SU-DHL-6 (cell line): ENCODE results near the gene CNTRL.
"Not testable (repeated sequence)": the region's sequence is repeated elsewhere in the genome, so short reads cannot be mapped to it uniquely, and the experiment has no call there.

ENCODE experiments used
- H2AFZ ChIP-seq: fragments of 200-600 bp; sonication (generic); 2 replicates; pipeline ENCODE4 v1.6.1; 2014; ENCODE audit warnings: low read depth, mild to moderate bottlenecking, moderate library complexity, mixed read lengths, antibody characterized with exemption, low read length; ENCODE audit not compliant: severe bottlenecking
- H3F3A ChIP-seq: fragments of 200-600 bp; shearing (Covaris generic); 2 replicates; pipeline ENCODE4 v1.6.0; 2016; ENCODE audit warnings: antibody characterized with exemption, mild to moderate bottlenecking; ENCODE audit not compliant: insufficient read depth
- H3K27ac ChIP-seq: fragments of 200-600 bp; sonication (generic); 2 replicates; pipeline ENCODE4 v1.5.1; 2016; ENCODE audit warnings: low read depth, mild to moderate bottlenecking, low read length, moderate library complexity, mixed read lengths
- H3K27me3 ChIP-seq: fragments of 200-600 bp; sonication (generic), shearing (Covaris generic); 2 replicates; pipeline ENCODE4 v1.6.0; 2014; ENCODE audit warnings: mild to moderate bottlenecking, low read length
- H3K36me3 ChIP-seq: fragments of 200-600 bp; sonication (generic); 2 replicates; pipeline ENCODE4 v1.6.1; 2014; ENCODE audit warnings: mild to moderate bottlenecking, low read length, mixed read lengths
- H3K4me2 ChIP-seq: fragments of 300-600, 200-600 bp; shearing (Covaris generic), sonication (generic); 2 replicates; pipeline ENCODE4 v1.6.0; 2014; ENCODE audit warnings: low read length, low read depth, mild to moderate bottlenecking; ENCODE audit not compliant: poor library complexity, severe bottlenecking
- H3K4me3 ChIP-seq: fragments of 200-600 bp; sonication (generic); 2 replicates; pipeline ENCODE4 v1.5.1; 2014; ENCODE audit warnings: antibody characterized with exemption, low read length, mild to moderate bottlenecking, mixed read lengths; ENCODE audit not compliant: insufficient read depth, poor library complexity, severe bottlenecking
- H3K79me2 ChIP-seq: fragments of 200-600 bp; sonication (generic); 2 replicates; pipeline ENCODE4 v1.6.1; 2014; ENCODE audit warnings: mild to moderate bottlenecking, low read length, moderate library complexity; ENCODE audit not compliant: insufficient read depth
- H3K9ac ChIP-seq: fragments of 200-600 bp; sonication (generic); 2 replicates; pipeline ENCODE4 v1.7.0; 2014; ENCODE audit warnings: mild to moderate bottlenecking, low read length
- H3K9me2 ChIP-seq: fragments of 200-600 bp; sonication (generic); replicated peaks from 2 replicates; pipeline ENCODE4 v1.6.1; 2014; ENCODE audit warnings: low read length; ENCODE audit not compliant: insufficient read depth
- H3K9me3 ChIP-seq: fragments of 200-600 bp; sonication (generic); 2 replicates; pipeline ENCODE4 v1.6.1; 2014; ENCODE audit warnings: low read length, mixed read lengths; ENCODE audit not compliant: insufficient read depth
- H4K20me1 ChIP-seq: fragments of 200-600 bp; sonication (generic); 2 replicates; pipeline ENCODE4 v1.6.1; 2014; ENCODE audit warnings: low read depth, mild to moderate bottlenecking, antibody characterized with exemption, low read length, moderate library complexity, mixed read lengths
- CTCF ChIP-seq: fragments of 200-600 bp; sonication (generic); IDR thresholded peaks from one replicate; pipeline ENCODE4 v1.5.1; 2017; ENCODE audit warnings: antibody characterized with exemption, mild to moderate bottlenecking, low read length, moderate library complexity; ENCODE audit not compliant: insufficient read depth, poor library complexity, severe bottlenecking
- EZH2phosphoT487 ChIP-seq: fragments of 200-600 bp; sonication (generic), shearing (Covaris generic); conservative IDR thresholded peaks from 2 replicates; pipeline ENCODE4 v1.6.1; 2018; ENCODE audit warnings: mild to moderate bottlenecking, antibody characterized with exemption, low read length, moderate library complexity, mixed read lengths

CNTRL gene

DNA sequence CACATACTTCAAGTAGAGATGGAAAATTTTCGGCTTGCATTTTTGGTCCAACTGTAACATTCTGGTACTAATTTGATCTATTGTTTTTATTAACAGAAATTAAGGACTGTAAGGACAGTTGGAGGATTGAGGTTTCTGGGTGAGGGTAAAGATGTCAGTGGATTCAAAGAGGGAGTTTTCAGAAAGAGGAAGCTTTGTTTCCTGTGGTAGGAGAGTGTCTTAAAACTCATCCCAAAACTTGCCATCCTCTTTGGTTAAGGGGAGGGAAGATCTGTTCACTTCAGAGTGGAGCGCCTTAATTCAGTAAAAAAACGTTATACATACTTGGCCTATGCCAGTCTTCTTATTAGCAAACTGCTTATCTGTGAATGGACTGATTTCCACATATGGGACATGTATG, 13.8 kb downstream of the CNTRL start:
- peaks cover 47% of the 10 kb centered on the region for H3K79me2 ChIP-seq
- TF ChIP-seq CTCF = no peak
- no peak for TF ChIP-seq EZH2phosphoT487
- H4K20me1 ChIP-seq = peaks cover 9% of the 10 kb centered on the region
- H3K27ac ChIP-seq = no peak overlapping the region
- H2AFZ ChIP-seq = no peak overlapping the region
- no peaks in the 10 kb centered on the region for H3K9me3 ChIP-seq
- peaks cover 65% of the 10 kb centered on the region for H3K36me3 ChIP-seq
- H3K27me3 ChIP-seq = no peaks in the 10 kb centered on the region
- H3F3A ChIP-seq = peaks cover 11% of the 10 kb centered on the region
- no peaks in the 10 kb centered on the region for H3K9me2 ChIP-seq
- no peak overlapping the region for H3K9ac ChIP-seq
- H3K4me3 ChIP-seq = no peak overlapping the region
- no peak overlapping the region for H3K4me2 ChIP-seq

DNA sequence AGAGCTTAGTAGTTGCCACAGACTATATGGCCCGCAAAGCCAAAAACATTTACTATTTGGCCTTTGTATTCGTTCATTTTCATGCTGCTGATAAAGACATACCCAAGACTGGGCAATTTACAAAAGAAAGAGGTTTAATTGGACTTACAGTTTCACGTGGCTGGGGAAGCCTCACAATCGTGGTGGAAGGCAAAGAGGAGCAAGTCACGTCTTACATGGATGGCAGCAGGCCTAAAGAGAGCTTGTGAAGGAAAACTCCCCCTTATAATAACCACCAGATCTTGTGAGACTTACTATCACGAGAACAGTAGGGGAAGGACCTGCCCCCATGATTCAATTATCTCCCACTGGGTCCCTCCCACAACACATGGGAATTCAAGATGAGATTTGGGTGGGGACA, 16.0 kb downstream of the CNTRL start:
- H3K27me3 ChIP-seq, H4K20me1 ChIP-seq, H3K4me2 ChIP-seq, H2AFZ ChIP-seq, H3K9me3 ChIP-seq, H3K9ac ChIP-seq, H3K4me3 ChIP-seq, H3K9me2 ChIP-seq, H3K27ac ChIP-seq: not testable (repeated sequence)
- peaks cover 11% of the 10 kb centered on the region for H3F3A ChIP-seq
- H3K79me2 ChIP-seq = peaks cover 25% of the 10 kb centered on the region
- H3K36me3 ChIP-seq = peaks cover 68% of the 10 kb centered on the region

- Histone ChIP-seq H3K4me2 (no peak overlapping the region), H4K20me1 (no peaks in the 10 kb centered on the region), H3K36me3 (peaks cover 73% of the 10 kb centered on the region), H2AFZ (no peak overlapping the region), H3K27me3 (no peaks in the 10 kb centered on the region), H3K4me3 (no peak overlapping the region), H3K9me3 (no peaks in the 10 kb centered on the region), H3K9ac (no peak overlapping the region), H3K79me2 (no peaks in the 10 kb centered on the region), H3F3A (no peaks in the 10 kb centered on the region; the same call in 1 of the 2 replicates), H3K27ac (no peak overlapping the region), H3K9me2 (no peaks in the 10 kb centered on the region)
- TF ChIP-seq EZH2phosphoT487 = no peak
- no peak for TF ChIP-seq CTCF
These were observed 20.3 kb downstream of the CNTRL start for GRCh38 chr9:121095057-121095456.

- H2AFZ ChIP-seq = no peak overlapping the region
- no peaks in the 10 kb centered on the region; the same call in 1 of the 2 replicates for H3F3A ChIP-seq
- no peak overlapping the region for H3K27ac ChIP-seq
- H3K4me3 ChIP-seq = no peak overlapping the region
- TF ChIP-seq CTCF (no peak), EZH2phosphoT487 (no peak)
- H4K20me1 ChIP-seq = no peaks in the 10 kb centered on the region
- H3K4me2 ChIP-seq = no peak overlapping the region
- H3K9ac ChIP-seq = no peak overlapping the region
- H3K79me2 ChIP-seq = no peaks in the 10 kb centered on the region
- no peaks in the 10 kb centered on the region for H3K9me3 ChIP-seq
- H3K27me3 ChIP-seq = no peaks in the 10 kb centered on the region
- peaks cover 52% of the 10 kb centered on the region for H3K36me3 ChIP-seq
- no peaks in the 10 kb centered on the region for H3K9me2 ChIP-seq
These were observed 23.9 kb downstream of the CNTRL start for GRCh38 chr9:121098567-121099198.

- H3K27me3 ChIP-seq, H3K4me2 ChIP-seq, H3K9ac ChIP-seq, H4K20me1 ChIP-seq, H3F3A ChIP-seq, H3K79me2 ChIP-seq, H3K27ac ChIP-seq, H3K4me3 ChIP-seq, H3K9me2 ChIP-seq, H3K9me3 ChIP-seq, H2AFZ ChIP-seq: not testable (repeated sequence)
- peaks cover 16% of the 10 kb centered on the region for H3K36me3 ChIP-seq
These were observed 29.3 kb downstream of the CNTRL start for GRCh38 chr9:121104054-121104453.
